Measurements from ENCODE around the gene WWOX. TPM values are rescaled to one million over a fixed set of nuclear protein-coding genes. Genes with fewer than 3 reads are reported as not detected.

The WWOX gene
- total RNA-seq, 1 experiment from 2014 or later, result 15.6 TPM

DNA sequence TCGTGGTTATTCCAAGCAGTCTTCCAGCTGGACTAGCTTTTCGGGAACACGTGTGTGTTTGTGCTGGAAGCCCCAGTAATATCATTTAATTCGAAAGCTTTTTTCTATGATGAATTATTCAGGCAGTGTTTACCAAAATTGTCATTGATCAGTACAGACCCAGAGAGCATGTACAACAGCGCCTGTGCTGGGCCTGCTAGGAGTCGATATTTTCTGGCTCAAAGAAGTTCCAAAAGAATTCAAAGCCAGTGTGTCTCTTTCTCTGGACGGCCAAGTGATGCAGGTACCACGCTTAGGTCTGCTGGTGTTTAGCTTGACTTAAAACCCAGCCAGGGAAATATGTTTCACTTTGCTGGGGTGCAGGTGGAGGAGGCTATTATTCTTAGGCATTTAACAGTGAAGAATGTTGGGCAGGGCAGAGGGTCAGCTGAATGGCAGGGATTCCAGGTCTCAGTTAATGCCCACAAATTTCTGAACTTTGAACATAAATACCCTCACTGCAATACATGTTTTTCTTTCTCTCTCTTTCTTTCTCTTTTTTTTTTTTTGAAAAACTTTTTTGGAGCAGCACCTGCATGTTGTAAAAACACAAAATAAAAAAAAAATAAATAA is 401.3 kb downstream of the WWOX start:
- no peak overlapping the region for H3K27ac ChIP-seq (ENCODE audit: insufficient read length, low read depth, low read length)
- no peak overlapping the region for H3K4me2 ChIP-seq (ENCODE audit: insufficient read depth, insufficient read length, low read length)
- no peak overlapping the region for H2BK20ac ChIP-seq (ENCODE audit: low read depth, low read length, poor library complexity, severe bottlenecking)

More for the DNA sequence above, 401.3 kb downstream of the WWOX start:
- H3K9ac ChIP-seq (ENCODE audit: extremely low read depth, insufficient read length, low read length), result no peak overlapping the region
- H3K4me1 ChIP-seq (ENCODE audit: insufficient read depth, low read length), result no peaks in the 10 kb centered on the region
- H4K8ac ChIP-seq (replicated peaks; ENCODE audit: insufficient read length, low read depth, low read length), result no peak overlapping the region
- Mint-ChIP-seq H3K27ac (peak overlapping the region in 1 of 3 experiments; percentile 63; a peak in 2 of 7 replicates), H3K27me3 (ENCODE audit: low read depth) (no peaks in the 10 kb centered on the region), H3K36me3 (ENCODE audit: insufficient read depth in 1 of 3, low read depth in 3 of 3) (no peaks in the 10 kb centered on the region), H3K4me3 (no peak overlapping the region), H3K4me1 (peaks cover 13 to 27% of the 10 kb centered on the region in 2 experiments), H3K9me3 (no peaks in the 10 kb centered on the region)
- TF ChIP-seq, protein P1, sequence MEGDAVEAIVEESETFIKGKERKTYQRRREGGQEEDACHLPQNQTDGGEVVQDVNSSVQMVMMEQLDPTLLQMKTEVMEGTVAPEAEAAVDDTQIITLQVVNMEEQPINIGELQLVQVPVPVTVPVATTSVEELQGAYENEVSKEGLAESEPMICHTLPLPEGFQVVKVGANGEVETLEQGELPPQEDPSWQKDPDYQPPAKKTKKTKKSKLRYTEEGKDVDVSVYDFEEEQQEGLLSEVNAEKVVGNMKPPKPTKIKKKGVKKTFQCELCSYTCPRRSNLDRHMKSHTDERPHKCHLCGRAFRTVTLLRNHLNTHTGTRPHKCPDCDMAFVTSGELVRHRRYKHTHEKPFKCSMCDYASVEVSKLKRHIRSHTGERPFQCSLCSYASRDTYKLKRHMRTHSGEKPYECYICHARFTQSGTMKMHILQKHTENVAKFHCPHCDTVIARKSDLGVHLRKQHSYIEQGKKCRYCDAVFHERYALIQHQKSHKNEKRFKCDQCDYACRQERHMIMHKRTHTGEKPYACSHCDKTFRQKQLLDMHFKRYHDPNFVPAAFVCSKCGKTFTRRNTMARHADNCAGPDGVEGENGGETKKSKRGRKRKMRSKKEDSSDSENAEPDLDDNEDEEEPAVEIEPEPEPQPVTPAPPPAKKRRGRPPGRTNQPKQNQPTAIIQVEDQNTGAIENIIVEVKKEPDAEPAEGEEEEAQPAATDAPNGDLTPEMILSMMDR (conservative IDR thresholded peaks at IDR 0.05), result no peak
- no peak overlapping the region for H2AFZ ChIP-seq (ENCODE audit: low read length)
- no CpG with 5 or more reads among the region's 8 CpGs for WGBS (ENCODE audit: extremely low coverage, insufficient read length, low lambda C conversion rate)
- H4K5ac ChIP-seq (ENCODE audit: insufficient read length, low read depth, low read length), result no peak overlapping the region
- H3T11ph ChIP-seq (ENCODE audit: low read length), result no peak overlapping the region
- no peak overlapping the region for H4K91ac ChIP-seq (ENCODE audit: insufficient read length, low read depth, low read length)
- H3K18ac ChIP-seq (ENCODE audit: insufficient read length, low read depth, low read length), result no peak overlapping the region
- DNase-seq, result no peak
- H3K23me2 ChIP-seq (ENCODE audit: insufficient read length, low read depth, low read length, poor library complexity, severe bottlenecking), result no peaks in the 10 kb centered on the region
- H3K56ac ChIP-seq (ENCODE audit: insufficient read length, low read depth, low read length), result no peak overlapping the region
- H3K23ac ChIP-seq (ENCODE audit: insufficient read length, low read depth, low read length), result no peak overlapping the region
- no peak overlapping the region for H2BK120ac ChIP-seq (ENCODE audit: low read depth, low read length, poor library complexity, severe bottlenecking)
- no peaks in the 10 kb centered on the region for H4K20me1 ChIP-seq (ENCODE audit: control insufficient read depth, insufficient read depth, insufficient read length)
- no peak overlapping the region for H3K4ac ChIP-seq (ENCODE audit: low read depth, low read length)
- H2AK5ac ChIP-seq (ENCODE audit: insufficient read length, low read length), result no peak overlapping the region
- H2BK5ac ChIP-seq (ENCODE audit: insufficient read length, low read length), result no peak overlapping the region
- no peak overlapping the region for H2BK15ac ChIP-seq (ENCODE audit: low read depth, low read length)
- no peaks in the 10 kb centered on the region for H3K27me3 ChIP-seq (ENCODE audit: insufficient read depth, low read length)
- no peaks in the 10 kb centered on the region for H3K9me3 ChIP-seq (ENCODE audit: control insufficient read depth, low read depth, low read length)
- no peak overlapping the region for H3K14ac ChIP-seq (ENCODE audit: insufficient read depth, low read length)
- no peaks in the 10 kb centered on the region for H3K79me2 ChIP-seq (ENCODE audit: insufficient read depth, low read length)
- no peaks in the 10 kb centered on the region for H3K79me1 ChIP-seq (ENCODE audit: insufficient read depth, low read depth, low read length, poor library complexity, severe bottlenecking)
- no peak overlapping the region for H2BK12ac ChIP-seq (ENCODE audit: insufficient read length, low read depth, low read length)
